Fibroblast of lung (primary cell): Measurements from ENCODE around the gene TMEM259. TPM values are rescaled to one million over a fixed set of nuclear protein-coding genes. Genes with fewer than 3 reads are reported as not detected.
A peak's percentile ranks its signal among the peaks of the same experiment; 100 is the strongest.

ENCODE experiments used
- DNase-seq, 2 donors: peaks; one replicate each; pipeline versions ENCODE4 v3.0.0 to v3.0.0-alpha.2; 2010; ENCODE audit warnings: low read depth in 2 of 2
- H2AFZ ChIP-seq: 2 replicates; pipeline ENCODE4 v1.5.1; 2012; ENCODE audit warnings: low read length, control low read depth, inconsistent platforms
- H3K27ac ChIP-seq: 2 replicates; pipeline ENCODE4 v1.5.1; 2011; ENCODE audit warnings: low read length, control low read depth; ENCODE audit not compliant: insufficient read depth
- H3K27me3 ChIP-seq: 2 replicates; pipeline ENCODE4 v1.5.1; 2011; ENCODE audit warnings: mild to moderate bottlenecking, low read length; ENCODE audit not compliant: control insufficient read depth, insufficient read depth
- H3K36me3 ChIP-seq: 2 replicates; pipeline ENCODE4 v1.5.1; 2011; ENCODE audit warnings: low read length; ENCODE audit not compliant: control insufficient read depth, insufficient read depth
- H3K4me1 ChIP-seq: 2 replicates; pipeline ENCODE4 v1.5.1; 2011; ENCODE audit warnings: low read length; ENCODE audit not compliant: control insufficient read depth, insufficient read depth; ENCODE audit errors: extremely low read depth
- H3K4me2 ChIP-seq: 2 replicates; pipeline ENCODE4 v1.5.1; 2011; ENCODE audit warnings: low read length, control low read depth; ENCODE audit not compliant: insufficient read depth; ENCODE audit errors: extremely low read depth
- H3K4me3 ChIP-seq, 4 experiments: fragments of 200-600 bp in 1 of 4; sonication (generic) in 1 of 4; replicated peaks in 1 of 4; 2 replicates each; pipeline ENCODE4 v1.5.1; 2011 to 2016; ENCODE audit warnings: low read length in 4 of 4, low read depth in 3 of 4, mild to moderate bottlenecking in 3 of 4, control low read depth in 2 of 4, inconsistent platforms in 1 of 4, mixed read lengths in 1 of 4; ENCODE audit not compliant: insufficient read depth in 1 of 4; ENCODE audit errors: control extremely low read depth in 1 of 4
- H3K79me2 ChIP-seq: 2 replicates; pipeline ENCODE4 v1.5.1; 2012; ENCODE audit warnings: mild to moderate bottlenecking, low read length, inconsistent platforms; ENCODE audit not compliant: control insufficient read depth, insufficient read depth
- H3K9ac ChIP-seq: 2 replicates; pipeline ENCODE4 v1.5.1; 2011; ENCODE audit warnings: mild to moderate bottlenecking, low read length, control low read depth; ENCODE audit not compliant: insufficient read depth
- H3K9me3 ChIP-seq: 2 replicates; pipeline ENCODE4 v1.5.1; 2012; ENCODE audit warnings: low read depth, low read length; ENCODE audit not compliant: control insufficient read depth, insufficient read depth
- H4K20me1 ChIP-seq: 2 replicates; pipeline ENCODE4 v1.5.1; 2011; ENCODE audit warnings: low read length; ENCODE audit not compliant: control insufficient read depth, insufficient read depth; ENCODE audit errors: extremely low read depth
- CTCF ChIP-seq, 2 donors: IDR thresholded peaks in 1 of 2; conservative IDR thresholded peaks in 1 of 2; 1 replicate in 1 of 2; 2 replicates in 1 of 2; pipeline ENCODE4 v1.5.1; 2011 to 2012; ENCODE audit warnings: low read length in 2 of 2, control low read depth in 1 of 2, inconsistent platforms in 1 of 2, low read depth in 1 of 2, mild to moderate bottlenecking in 1 of 2
- EZH2 ChIP-seq: IDR thresholded peaks from 2 replicates; pipeline ENCODE4 v1.5.1; 2012; ENCODE audit warnings: low read length, control low read depth, mild to moderate bottlenecking; ENCODE audit errors: missing control alignments
- polyA plus RNA-seq, 2 donors: library from polyadenylated mRNA; depleted of rRNA in 1 of 2; stranded (reverse) in 1 of 2; unstranded in 1 of 2; fragments of >200 nt; gene quantifications; 2 replicates each; pipeline ENCODE4 v1.2.1, GENCODE V29; 2011 to 2012; ENCODE audit warnings: missing spikeins in 1 of 2
- total RNA-seq: library from RNA; depleted of rRNA; stranded (reverse); fragments of >200 nt; gene quantifications from 2 replicates; pipeline ENCODE4 v1.2.1, GENCODE V29; 2014

The TMEM259 gene
- total and polyA plus RNA-seq, 2 donors (not counting 1 experiment from before 2014, with no cell fraction given): 57.8 to 67.1 TPM

GRCh38 chr19:1045247-1045603, 24.3 kb upstream of the TMEM259 start:
- no peak for DNase-seq
- Histone ChIP-seq H3K4me3 (no peak overlapping the region), H3K36me3 (peaks cover 2% of the 10 kb centered on the region), H3K9me3 (no peaks in the 10 kb centered on the region), H3K27me3 (no peaks in the 10 kb centered on the region), H4K20me1 (no peaks in the 10 kb centered on the region), H3K79me2 (no peaks in the 10 kb centered on the region), H3K9ac (no peak overlapping the region), H2AFZ (no peak overlapping the region), H3K4me1 (peaks cover 21% of the 10 kb centered on the region), H3K27ac (no peak overlapping the region), H3K4me2 (no peak overlapping the region)
- no peak for TF ChIP-seq EZH2
- TF ChIP-seq CTCF (conservative IDR thresholded peaks at IDR 0.05 in 1 of 2, IDR thresholded peaks at IDR 0.05 in 1 of 2; ENCODE audit: low read depth in 1 of 2, low read length in 2 of 2): no peak

DNA sequence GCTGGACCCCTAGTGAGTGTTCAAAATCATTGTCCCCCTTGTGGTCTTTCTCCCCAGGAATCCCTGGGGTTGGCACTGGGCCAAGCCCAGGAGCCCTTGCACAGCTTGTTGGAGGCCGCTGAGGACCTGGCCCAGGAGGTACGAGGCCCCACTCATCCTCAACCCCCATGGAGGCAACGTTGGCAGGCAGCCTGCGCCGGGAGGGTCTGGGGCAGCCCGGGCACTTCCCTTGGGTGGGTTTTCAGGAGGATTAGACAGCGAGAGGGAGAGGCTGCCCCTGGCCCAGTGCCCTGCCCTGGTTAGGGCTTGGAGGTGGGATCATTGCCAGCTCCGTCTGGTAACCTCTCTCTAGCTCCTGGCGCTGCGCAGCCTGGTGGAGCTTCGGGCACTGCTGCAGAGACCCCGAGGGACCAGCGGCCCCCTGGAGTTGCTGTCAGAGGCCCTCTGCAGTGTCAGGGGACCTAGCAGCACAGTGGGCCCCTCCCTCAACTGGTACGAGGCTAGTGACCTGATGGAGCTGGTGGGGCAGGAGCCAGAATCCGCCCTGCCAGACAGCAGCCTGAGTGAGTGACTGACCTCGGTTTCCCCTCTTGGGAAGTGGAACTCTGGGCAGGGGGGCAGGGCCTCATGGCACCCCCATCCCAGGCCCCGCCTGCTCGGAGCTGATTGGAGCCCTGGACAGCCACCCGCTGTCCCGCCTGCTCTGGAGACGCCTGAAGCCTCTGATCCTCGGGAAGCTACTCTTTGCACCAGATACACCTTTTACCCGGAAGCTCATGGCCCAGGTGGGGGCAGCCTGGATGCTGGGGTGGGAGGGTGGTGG, 22.0 kb upstream of the TMEM259 start:
- Histone ChIP-seq H3K4me3 (no peak overlapping the region), H3K9me3 (no peaks in the 10 kb centered on the region), H2AFZ (no peak overlapping the region), H3K27ac (peak overlapping the region; percentile 44), H3K4me2 (no peak overlapping the region), H3K79me2 (no peaks in the 10 kb centered on the region), H3K4me1 (peaks cover 23% of the 10 kb centered on the region), H3K27me3 (no peaks in the 10 kb centered on the region), H3K36me3 (peaks cover 11% of the 10 kb centered on the region), H3K9ac (peak overlapping the region; percentile 7), H4K20me1 (no peaks in the 10 kb centered on the region)
- peak in 1 of 2 donors; percentile 22 for DNase-seq
- no peak for TF ChIP-seq EZH2
- TF ChIP-seq CTCF (conservative IDR thresholded peaks at IDR 0.05 in 1 of 2, IDR thresholded peaks at IDR 0.05 in 1 of 2; ENCODE audit: low read depth in 1 of 2, low read length in 2 of 2): no peak

GRCh38 chr19:1041835-1042685, 21.1 kb upstream of the TMEM259 start:
- H3K27me3 ChIP-seq: no peaks in the 10 kb centered on the region
- peak overlapping the region in 1 of 4 experiments; percentile 17 for H3K4me3 ChIP-seq
- no peak for TF ChIP-seq CTCF (conservative IDR thresholded peaks at IDR 0.05 in 1 of 2, IDR thresholded peaks at IDR 0.05 in 1 of 2; ENCODE audit: low read depth in 1 of 2, low read length in 2 of 2)
- TF ChIP-seq EZH2: no peak
- no peak for DNase-seq
- peak overlapping the region; percentile 44 for H3K27ac ChIP-seq
- H3K9ac ChIP-seq: no peak overlapping the region
- H2AFZ ChIP-seq: no peak overlapping the region
- H3K79me2 ChIP-seq: no peaks in the 10 kb centered on the region
- peaks cover 26% of the 10 kb centered on the region for H3K4me1 ChIP-seq
- no peaks in the 10 kb centered on the region for H4K20me1 ChIP-seq
- H3K9me3 ChIP-seq: no peaks in the 10 kb centered on the region
- peaks cover 15% of the 10 kb centered on the region for H3K36me3 ChIP-seq
- peak overlapping the region; percentile 44 for H3K4me2 ChIP-seq
